ENCODE measurements around the gene RCCD1.
A peak's percentile ranks its signal among the peaks of the same experiment; 100 is the strongest.

RCCD1 gene

DNA sequence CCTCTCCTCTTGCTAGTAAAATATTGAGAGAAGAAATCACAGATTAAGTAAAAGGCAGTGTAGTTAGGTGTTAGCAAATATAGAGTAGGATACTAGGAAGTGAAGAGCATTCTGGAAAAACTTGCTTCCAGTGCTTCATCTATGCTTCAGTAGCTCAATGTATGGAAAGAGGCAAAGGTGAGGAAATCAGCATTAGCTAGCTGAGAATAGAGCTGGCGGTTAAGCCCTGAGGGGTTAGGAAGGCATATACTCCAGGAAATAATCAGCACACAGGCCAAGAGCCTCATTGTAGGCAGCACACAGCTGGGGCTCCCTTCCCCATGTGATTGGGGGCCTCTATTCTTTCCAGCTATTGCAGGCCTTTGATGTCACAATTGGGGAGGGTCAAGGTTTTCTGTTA lies 13.8 kb downstream of the RCCD1 start:
- no peak for DNase-seq

DNA sequence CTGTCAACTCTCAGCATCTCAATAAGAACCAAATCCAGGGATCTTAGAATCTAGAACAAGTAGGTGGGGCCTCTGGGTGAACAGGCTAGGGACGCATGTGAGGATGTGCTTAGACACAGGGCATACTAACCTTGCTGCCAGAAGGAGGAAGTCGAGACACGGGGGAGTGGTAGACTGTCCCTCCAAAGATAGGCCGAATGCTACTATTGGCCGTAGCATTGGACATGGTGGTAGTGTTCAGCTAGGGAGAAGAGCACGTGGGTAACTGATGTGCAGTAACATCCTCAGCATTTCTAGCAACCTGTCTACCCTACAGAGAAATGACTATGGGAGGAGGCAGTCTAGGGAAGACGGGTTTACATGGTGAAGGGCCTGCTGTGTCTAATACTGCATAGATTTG lies 15.6 kb downstream of the RCCD1 start:
- no peak for DNase-seq

DNA sequence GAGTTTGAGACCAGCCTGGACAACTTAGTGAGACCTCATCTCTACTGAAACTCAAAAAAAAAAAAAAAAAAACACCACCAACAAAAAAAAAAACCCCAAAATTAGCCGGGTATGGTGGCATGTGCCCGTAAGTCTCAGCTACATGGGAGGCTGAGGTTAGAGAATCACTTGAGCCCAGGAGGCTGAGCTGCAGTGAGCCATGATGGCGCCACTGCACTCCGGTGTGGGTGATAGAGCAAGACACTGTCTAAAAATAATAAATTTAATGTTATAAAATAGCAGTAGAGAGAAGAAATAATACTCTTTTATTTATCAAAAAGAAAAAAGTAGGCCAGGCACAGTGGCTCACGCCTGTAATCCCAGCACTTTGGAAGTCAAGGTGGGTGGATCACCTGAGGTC lies 17.4 kb downstream of the RCCD1 start:
- DNase-seq, result no peak

- DNase-seq, result no peak
Observed at GRCh38 chr15:90974216-90974615, 19.5 kb downstream of the RCCD1 start.

GRCh38 chr15:90979582-90979981 lies 24.9 kb downstream of the RCCD1 start:
- DNase-seq, result no peak

DNA sequence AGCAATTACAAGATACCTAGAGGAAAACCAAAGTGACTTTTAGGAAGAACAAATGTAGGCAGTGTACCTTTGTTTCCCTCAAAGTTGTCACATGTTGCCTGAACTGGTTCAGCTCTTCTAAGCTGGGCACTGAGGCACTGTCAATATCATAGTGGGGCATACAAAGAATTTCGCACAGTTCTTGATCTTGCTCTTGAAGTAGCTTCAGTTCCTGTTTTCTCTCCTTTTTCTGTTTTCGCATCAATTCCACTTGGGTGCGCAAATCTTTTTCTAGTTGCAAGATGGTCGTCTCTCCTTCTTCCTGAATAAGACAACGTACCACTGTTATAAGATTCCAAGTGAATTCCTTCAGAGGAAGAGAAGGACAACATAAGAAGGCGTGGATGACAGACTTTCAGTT lies 27.0 kb downstream of the RCCD1 start:
- no peak for DNase-seq

DNA sequence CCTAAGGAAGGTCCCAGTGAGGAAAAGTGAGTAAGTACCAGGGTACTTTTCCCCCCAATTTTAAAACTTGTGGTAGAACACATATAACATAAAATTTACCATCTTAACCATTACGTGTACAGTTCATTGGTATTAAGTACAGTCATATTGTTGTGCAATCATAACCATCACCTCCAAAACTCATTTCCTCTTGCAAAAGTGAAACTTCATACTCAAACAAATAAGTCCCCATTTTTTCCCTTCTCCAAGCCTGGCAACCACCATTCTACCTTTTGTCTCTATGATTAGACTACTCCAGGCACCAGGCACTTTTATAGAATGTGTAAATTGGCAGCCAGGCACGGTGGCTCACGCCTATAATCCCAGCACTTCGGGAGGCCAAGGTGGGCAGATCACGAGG lies 27.5 kb downstream of the RCCD1 start:
- peak in 1 of 5 experiments; percentile 70 for DNase-seq

DNA sequence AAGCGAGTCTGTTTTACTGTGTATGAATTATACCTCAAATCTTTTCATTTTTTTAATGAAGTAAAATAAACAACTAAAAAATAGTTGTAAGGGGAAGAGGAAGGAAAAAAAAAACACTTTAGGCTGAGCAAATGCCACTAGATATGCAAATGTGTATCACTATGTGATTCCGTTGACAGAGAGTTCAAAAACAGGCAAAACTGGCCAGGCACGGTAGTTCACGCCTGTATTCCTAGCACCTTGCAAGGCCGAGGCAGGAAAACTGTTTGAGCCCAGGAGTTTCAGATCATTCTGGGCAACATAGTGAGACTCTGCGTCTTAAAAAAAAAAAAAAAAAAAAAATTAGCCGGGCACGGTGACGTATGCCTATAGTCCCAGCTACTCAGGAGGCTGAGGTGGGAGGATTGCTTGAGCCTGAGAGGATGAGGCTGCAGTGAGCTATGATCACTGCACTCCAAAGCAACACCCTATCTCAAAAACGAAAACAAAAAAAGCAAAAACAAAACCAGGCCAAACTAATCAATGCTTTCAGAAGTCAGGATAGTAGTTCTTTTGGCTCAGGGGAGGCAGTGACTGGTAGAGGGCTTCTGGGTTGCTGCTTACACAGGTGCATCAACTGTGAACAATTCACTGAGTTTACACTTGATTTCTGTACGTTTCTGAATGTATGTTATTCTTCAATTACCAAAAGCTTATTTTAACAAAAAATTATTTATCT lies 32.3 kb downstream of the RCCD1 start:
- peak in 1 of 5 experiments; percentile 64 for DNase-seq

DNA sequence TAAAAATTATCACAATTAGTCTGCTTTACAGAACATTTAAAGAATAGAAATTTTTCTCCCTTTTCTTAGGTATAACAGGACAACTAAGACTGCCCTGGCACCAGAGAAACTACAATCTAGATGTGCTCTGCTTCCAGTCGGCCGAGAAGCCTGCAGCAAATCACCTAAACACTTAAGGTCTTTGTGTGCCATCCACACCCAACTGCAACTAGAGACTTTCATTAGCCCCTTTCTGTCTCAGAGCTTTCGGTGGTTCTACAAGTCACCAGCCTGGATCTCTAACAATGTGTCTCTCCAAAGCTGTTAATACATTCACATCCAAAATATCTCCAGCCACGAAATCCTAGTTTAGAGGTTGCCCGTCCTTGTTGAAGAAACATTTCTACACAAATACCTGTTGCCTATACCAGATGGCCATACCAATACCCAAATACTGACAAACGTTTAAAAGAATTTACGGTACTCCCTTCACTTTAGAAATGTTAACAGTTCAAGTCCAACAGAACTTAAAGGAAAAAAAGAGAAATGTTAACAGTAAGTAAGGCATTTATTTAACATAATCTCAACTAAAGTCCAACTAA lies 33.0 kb downstream of the RCCD1 start:
- no peak for DNase-seq

- peak in 1 of 5 experiments; percentile 26 for DNase-seq
Observed at GRCh38 chr15:90988296-90988695, 33.6 kb downstream of the RCCD1 start.

DNA sequence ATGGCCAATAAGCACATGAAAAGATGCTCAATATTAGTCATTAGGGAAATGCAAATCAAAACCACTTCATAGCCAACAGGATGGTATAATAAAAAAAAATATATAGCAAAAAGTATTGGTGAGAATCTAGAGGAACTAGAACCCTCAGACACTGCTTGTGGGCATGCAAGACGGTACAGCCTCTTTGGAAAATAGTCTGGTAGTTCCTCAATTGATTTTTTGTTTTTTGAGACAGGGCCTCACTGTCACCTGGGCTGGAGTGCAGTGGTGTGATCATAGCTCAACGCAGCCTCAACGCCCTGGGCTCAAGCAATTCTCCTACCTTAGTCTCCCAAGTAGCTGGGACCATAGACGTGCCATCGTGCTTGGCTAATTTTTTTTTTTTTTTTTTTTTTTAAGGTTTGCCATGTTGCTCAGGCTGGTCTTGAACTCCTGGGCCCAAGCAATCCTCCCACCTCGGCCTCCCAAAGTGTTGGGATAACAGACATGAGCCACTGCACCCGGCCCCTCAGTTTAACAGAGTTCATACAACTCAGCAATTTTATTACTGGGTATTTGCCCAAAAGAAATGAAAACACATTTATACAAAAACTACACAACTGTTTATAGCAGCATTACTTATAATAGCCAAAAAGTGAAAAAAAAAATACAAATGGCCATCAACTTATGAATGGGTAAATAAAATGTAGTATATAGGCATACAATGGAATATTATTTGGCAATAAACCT lies 34.5 kb downstream of the RCCD1 start:
- DNase-seq, result peak in 1 of 5 experiments; percentile 43

DNA sequence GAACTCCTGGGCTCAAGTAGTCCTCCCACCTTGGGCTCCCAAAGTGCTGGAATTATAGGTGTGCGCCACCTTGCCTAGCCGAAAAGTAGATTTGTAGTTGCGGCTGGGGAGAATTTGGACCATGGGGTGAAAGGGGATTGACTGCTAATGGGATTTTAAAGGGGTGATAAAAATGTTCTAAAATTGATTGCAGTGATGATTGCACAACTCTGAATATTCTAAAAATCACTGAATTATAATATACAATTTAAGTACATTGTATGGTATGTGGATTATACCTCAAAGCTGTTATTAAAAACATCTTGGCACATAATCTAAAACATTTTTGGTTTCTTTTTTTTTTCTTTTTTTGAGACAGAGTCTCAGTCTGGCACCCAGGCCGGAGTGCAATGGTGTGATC lies 35.8 kb downstream of the RCCD1 start:
- no peak for DNase-seq

DNA sequence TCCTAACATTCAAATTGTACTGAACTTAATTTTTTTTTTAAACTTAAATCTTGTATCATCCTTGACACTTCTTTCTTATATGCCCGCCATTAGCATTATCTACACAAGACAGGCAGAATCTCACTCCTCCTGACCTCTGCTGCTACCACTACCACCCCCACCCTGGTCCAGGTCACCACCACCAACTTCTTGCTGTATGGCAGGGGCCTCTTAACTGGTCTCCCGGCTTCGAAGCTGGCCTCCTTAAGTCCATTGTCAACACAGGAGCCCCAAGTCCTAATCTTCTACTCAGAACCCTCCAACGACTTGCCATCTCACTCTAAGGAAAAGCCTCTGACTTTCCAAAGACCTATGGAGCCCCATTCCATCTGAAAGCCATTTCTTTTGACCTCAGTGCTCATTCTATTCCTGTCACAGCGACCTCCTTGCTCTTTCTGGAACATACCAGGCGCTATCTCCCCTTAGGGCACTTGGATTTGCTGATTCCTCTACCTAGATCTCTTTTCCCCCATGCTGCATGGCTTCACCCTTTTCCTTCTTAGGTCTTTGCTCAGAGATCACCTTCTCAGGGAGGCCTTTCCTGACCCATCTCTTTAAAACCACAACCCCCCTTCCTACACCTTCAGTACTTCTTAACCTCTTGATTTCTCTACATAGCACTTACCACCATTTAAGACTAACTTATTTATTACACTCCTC lies 37.1 kb downstream of the RCCD1 start:
- DNase-seq, result no peak

DNA sequence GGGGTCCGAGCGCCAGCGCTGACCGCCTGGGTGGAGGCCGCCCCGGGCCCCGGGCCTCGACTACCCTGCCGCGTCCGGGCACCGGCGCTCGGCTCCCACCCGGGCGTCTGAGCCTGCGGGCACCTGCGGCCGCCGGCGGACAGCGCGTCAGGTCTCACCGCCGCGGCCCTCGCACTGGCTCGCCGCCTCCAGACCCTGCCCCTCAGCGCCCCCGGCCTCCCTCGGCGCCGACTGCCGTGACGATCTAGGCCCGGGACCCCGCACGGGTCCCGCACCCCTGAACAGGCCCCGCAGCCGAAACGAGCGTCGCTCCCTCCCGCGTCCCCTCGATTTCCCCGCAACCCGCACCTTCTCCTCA lies 39.4 kb downstream of the RCCD1 start:
- DNase-seq, result no peak

GRCh38 chr15:90994417-90995311 lies 40.0 kb downstream of the RCCD1 start, which contains the start of gene PRC1:
PRC1 (minus strand) TSS chr15:90994535; CDS start chr15:90994417, 118 bp downstream.
- DNase-seq, result peak; percentile 94 to 98 (median 97)

- no peak for DNase-seq
Observed at GRCh38 chr15:90998737-90999136, 44.1 kb downstream of the RCCD1 start.

DNA sequence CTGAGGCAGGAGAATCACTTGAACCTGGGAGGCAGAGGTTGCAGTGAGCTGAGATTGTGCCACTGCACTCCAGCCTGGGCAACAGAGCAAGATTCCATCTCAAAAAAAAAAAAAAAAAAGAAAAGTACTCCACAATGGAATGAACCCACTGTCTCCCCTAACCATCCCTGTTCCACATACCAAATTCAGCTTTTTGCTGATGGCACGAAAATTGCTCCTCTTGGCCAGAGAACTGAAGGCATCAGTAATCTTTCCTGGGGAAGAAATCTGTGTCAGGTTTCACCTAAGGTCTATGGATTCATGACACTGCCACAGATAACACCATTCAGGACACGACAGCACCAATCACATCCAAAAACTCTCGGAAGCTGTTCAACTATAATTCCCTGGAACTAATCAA lies 46.5 kb downstream of the RCCD1 start:
- DNase-seq, result no peak

DNA sequence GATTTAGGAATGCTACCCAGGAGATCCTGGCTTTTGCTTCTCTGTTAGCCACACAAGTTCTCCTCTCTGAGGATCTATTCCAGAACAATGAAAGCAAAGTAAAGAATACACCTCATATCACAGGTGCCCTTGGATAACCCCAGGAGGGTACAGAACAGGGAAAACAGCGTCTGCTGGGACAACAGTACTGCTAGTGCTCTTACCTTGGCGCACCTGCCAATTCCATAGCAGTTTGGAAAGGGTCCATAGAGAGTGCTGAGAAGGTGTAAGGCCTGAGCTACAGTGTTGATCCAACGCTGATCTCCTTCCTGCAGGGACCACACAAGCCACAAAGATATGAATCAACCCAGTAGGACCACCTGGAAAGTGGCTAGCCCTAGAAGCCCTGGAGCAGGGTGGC lies 52.6 kb downstream of the RCCD1 start:
- no peak for DNase-seq
